BLaER1 (cell line): ENCODE data around the gene MGAT4A.

ENCODE experiments used
- H3K27ac ChIP-seq: shearing (Covaris generic); formaldehyde crosslinking; 2 replicates; pipeline ENCODE4 v1.8.1; 2022
- H3K27me3 ChIP-seq: shearing (Covaris generic); formaldehyde crosslinking; 2 replicates; pipeline ENCODE4 v1.8.1; 2022
- H3K36me3 ChIP-seq: shearing (Covaris generic); formaldehyde crosslinking; 2 replicates; pipeline ENCODE4 v1.8.1; 2022
- H3K4me1 ChIP-seq: shearing (Covaris generic); formaldehyde crosslinking; 2 replicates; pipeline ENCODE4 v1.8.1; 2022
- H3K4me2 ChIP-seq: shearing (Covaris generic); formaldehyde crosslinking; 2 replicates; pipeline ENCODE4 v1.8.1; 2022
- H3K4me3 ChIP-seq: shearing (Covaris generic); formaldehyde crosslinking; 2 replicates; pipeline ENCODE4 v1.8.1; 2022
- H3K9ac ChIP-seq: shearing (Covaris generic); formaldehyde crosslinking; 2 replicates; pipeline ENCODE4 v1.8.1; 2022
- H3K9me3 ChIP-seq: shearing (Covaris generic); formaldehyde crosslinking; 2 replicates; pipeline ENCODE4 v1.8.1; 2022
- H4K20me1 ChIP-seq: shearing (Covaris generic); formaldehyde crosslinking; 2 replicates; pipeline ENCODE4 v1.8.1; 2022
- Cebpa-rat ChIP-seq: shearing (Covaris generic); IDR thresholded peaks from 2 replicates; pipeline ENCODE4 v1.8.1; 2022

Gene MGAT4A

DNA sequence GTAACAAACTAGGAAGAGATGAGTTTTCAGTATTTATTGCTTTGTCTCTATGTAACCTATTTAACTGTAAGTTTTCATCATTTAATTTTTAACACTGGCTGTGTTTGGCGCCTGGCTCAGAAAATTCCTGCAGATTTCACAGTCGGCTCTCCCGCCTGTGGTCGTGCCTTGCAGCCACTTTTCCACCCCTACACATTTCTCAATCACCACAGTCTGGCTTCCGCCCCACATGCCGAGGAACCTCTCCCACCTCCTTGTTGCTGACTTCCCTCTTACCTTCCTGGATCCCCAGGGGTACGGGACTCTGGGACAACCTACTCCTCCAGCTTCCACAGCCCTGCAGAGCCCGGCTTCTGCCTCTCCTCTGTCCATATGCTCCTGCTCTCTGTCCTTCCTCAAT lies 41.6 kb upstream of the MGAT4A start:
- Histone ChIP-seq H3K9ac (no peak overlapping the region), H3K4me1 (peaks cover 95% of the 10 kb centered on the region), H3K27ac (peak overlapping the region; percentile 71), H3K36me3 (no peaks in the 10 kb centered on the region), H3K27me3 (no peaks in the 10 kb centered on the region), H3K4me3 (no peak overlapping the region), H4K20me1 (no peaks in the 10 kb centered on the region), H3K4me2 (peak overlapping the region; percentile 83), H3K9me3 (no peaks in the 10 kb centered on the region)
- no peak for TF ChIP-seq Cebpa-rat

DNA sequence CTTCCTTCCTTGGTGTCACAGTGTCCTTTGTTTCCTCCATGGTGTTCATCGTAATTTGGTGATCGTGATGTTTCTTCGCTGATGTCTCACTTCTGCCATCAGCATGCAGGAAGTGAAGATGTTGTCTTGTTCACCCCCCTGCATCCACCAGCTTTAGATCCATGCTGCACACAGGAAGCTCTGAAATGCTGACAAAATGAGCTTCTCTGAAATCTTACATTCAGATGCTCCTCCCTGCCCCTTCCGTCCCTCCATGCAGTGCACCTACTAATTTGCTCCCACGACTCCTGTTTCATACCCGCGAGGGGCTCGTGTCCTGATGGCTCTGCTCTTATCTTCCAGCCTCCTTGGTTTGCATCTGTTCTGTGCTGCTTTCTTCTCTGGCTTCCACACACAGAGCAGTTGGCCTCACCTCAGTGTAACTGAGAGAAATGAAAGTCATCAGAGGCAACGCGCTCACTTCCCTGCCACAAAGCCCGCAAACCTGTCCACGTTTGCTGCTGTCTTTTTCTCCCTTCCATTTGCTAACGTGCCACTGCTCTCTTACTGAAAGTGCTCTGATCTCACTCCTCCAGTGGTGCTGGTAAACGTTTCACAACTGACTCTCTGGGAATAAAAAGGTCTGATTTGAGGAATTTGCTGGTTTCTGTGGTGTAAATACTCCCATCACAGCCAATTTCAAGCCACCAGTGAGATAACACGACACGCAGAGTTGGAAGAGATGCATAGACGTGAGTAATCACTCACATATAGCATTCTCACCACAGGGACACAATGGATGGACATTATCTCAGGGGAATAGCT lies 41.0 kb upstream of the MGAT4A start:
- Histone ChIP-seq H3K27ac (peak overlapping the region; percentile 71), H3K4me3 (peak overlapping the region; percentile 35), H3K27me3 (no peaks in the 10 kb centered on the region), H3K9ac (peak overlapping the region; percentile 62), H4K20me1 (no peaks in the 10 kb centered on the region), H3K4me1 (peaks cover 99% of the 10 kb centered on the region), H3K9me3 (no peaks in the 10 kb centered on the region), H3K4me2 (peak overlapping the region; percentile 83), H3K36me3 (no peaks in the 10 kb centered on the region)
- TF ChIP-seq Cebpa-rat: no peak

DNA sequence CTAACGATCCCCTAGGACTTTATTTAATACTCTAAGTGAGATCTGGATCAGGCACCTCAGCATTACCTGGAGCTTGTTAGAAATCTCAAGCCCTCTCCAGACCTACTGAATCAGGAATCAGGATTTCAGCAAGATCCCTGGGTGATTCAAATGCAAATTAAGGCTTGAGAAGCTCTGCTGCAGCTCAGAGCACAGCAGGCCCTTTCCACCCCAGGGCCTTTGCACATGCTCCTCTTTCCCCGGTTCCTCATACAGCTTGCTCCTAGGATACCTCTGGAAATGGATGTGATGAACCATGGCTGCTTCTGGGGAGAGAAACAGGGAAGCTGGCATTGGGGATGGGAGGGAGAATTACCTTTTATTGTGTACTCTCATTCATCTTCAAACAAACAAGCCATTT lies 40.3 kb upstream of the MGAT4A start:
- Histone ChIP-seq H4K20me1 (no peaks in the 10 kb centered on the region), H3K4me1 (peaks cover 99% of the 10 kb centered on the region), H3K36me3 (no peaks in the 10 kb centered on the region), H3K9me3 (no peaks in the 10 kb centered on the region), H3K4me2 (peak overlapping the region; percentile 83), H3K4me3 (no peak overlapping the region; the same call in 1 of the 2 replicates), H3K27ac (peak overlapping the region; percentile 71), H3K27me3 (no peaks in the 10 kb centered on the region), H3K9ac (peak overlapping the region; percentile 62; the same call in 1 of the 2 replicates)
- TF ChIP-seq Cebpa-rat: no peak

DNA sequence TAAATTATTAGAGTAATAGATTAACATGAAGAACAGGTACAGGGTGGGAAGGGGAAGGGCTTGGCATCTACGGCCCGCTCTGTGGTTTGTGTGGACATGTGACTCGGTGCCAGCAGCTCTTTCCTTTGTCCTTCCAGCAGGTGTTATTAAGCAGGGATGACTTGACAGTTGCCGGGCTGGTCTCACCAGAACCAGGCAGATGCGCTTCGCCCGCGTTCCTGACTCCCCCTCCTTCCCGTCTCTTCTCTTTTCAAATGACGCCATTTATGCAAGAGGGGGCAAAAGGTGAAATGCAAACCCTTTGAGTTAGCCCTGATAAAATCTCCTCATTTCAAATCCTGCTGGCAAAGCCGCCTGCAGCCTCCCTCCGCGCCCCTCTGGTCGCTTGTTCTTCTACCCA lies 38.9 kb upstream of the MGAT4A start:
- H4K20me1 ChIP-seq: no peaks in the 10 kb centered on the region
- no peak for TF ChIP-seq Cebpa-rat
- no peaks in the 10 kb centered on the region for H3K27me3 ChIP-seq
- peak overlapping the region; percentile 70; the same call in 1 of the 2 replicates for H3K27ac ChIP-seq
- no peaks in the 10 kb centered on the region for H3K9me3 ChIP-seq
- peak overlapping the region; percentile 83 for H3K4me2 ChIP-seq
- H3K4me1 ChIP-seq: peaks cover 99% of the 10 kb centered on the region
- H3K9ac ChIP-seq: no peak overlapping the region
- H3K36me3 ChIP-seq: no peaks in the 10 kb centered on the region
- H3K4me3 ChIP-seq: no peak overlapping the region

DNA sequence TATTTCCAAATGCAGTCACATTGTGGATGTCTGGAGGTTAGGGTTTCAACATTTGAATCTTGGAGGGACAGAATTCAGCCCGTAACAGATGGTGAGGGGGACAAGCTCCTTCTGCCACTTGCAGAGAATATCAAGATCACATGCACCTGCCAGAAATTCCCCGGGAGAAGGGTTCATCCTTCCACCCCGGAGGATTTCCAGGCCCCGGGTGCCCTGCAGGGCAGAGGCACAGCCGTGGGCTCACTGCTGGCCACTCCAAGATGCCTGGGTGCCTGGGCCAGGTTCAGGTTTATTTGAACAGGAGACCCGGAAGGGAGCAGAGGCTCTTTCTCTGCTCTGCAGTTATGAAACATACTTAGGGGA lies 38.2 kb upstream of the MGAT4A start:
- peak overlapping the region; percentile 83 for H3K4me2 ChIP-seq
- H3K9me3 ChIP-seq: no peaks in the 10 kb centered on the region
- H3K27me3 ChIP-seq: no peaks in the 10 kb centered on the region
- no peaks in the 10 kb centered on the region for H4K20me1 ChIP-seq
- H3K4me3 ChIP-seq: no peak overlapping the region
- TF ChIP-seq Cebpa-rat: no peak
- H3K4me1 ChIP-seq: peaks cover 99% of the 10 kb centered on the region
- H3K36me3 ChIP-seq: no peaks in the 10 kb centered on the region
- H3K9ac ChIP-seq: 0 out of 2 replicates have a peak overlapping the region, but pooled peaks have one; percentile 9
- H3K27ac ChIP-seq: peak overlapping the region; percentile 70

DNA sequence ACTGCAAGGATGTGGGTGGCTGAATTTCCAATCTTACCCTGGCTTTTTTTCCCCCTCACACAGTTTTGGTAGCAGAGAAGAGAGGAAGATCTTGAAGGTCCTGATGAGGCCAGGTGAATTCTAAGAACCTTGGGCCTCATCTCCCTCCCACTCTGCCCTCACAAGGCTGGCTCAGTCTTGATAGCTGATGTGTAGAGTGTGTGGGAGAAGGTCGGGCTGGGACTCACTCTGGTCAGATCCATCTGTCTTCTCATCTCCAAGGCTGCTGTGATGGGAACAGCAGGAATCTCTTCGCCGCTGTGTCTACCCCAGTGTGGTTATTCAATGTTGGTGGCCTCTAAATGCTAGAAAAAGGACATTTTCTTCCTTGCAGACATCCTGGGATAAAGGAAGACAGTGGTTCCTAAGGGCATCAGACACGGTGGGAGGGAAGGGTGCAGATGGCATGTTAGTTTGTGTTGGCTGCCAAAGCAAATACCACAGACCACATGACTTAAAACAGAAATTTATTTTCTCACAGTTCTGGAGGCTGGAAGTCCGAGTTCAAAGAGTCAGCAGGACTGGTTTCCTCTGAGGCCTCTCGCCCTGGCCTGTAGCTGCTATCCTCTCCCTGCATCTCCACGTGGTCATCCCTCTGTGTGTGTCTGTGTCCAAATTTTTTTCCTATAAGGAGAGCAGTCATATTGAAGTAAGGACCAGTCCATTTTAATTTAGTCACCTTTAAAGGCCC lies 37.6 kb upstream of the MGAT4A start:
- Histone ChIP-seq H3K27me3 (no peaks in the 10 kb centered on the region), H3K9me3 (no peaks in the 10 kb centered on the region), H3K9ac (peak overlapping the region; percentile 9; the same call in 1 of the 2 replicates), H3K4me1 (peaks cover 99% of the 10 kb centered on the region), H4K20me1 (no peaks in the 10 kb centered on the region), H3K4me2 (peak overlapping the region; percentile 83), H3K27ac (peak overlapping the region; percentile 70), H3K4me3 (no peak overlapping the region), H3K36me3 (no peaks in the 10 kb centered on the region)
- TF ChIP-seq Cebpa-rat: no peak

DNA sequence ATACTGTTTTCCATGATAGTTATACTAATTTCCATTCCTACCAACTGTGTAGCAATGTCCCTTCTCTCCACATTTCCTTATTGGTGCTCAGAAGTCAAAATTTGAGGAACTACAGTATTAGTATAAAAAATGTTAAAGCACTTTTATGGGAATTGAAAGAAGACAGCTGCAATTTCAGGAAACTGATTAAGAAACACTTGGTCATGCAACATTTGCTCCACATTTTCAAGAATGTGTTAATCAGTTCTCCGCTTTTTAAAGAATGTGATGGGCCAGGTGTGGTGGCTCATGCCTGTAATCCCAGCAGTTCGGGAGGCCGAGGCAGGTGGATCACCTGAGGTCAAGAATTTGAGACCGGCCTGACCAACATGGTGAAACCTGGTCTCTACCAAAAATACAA lies 33.6 kb upstream of the MGAT4A start:
- H3K4me2 ChIP-seq: peak overlapping the region; percentile 83
- H3K4me3 ChIP-seq: no peak overlapping the region
- peaks cover 100% of the 10 kb centered on the region for H3K4me1 ChIP-seq
- no peaks in the 10 kb centered on the region for H4K20me1 ChIP-seq
- H3K36me3 ChIP-seq: no peaks in the 10 kb centered on the region
- no peak overlapping the region for H3K9ac ChIP-seq
- H3K27ac ChIP-seq: 0 out of 2 replicates have a peak overlapping the region, but pooled peaks have one; percentile 4
- H3K27me3 ChIP-seq: no peaks in the 10 kb centered on the region
- H3K9me3 ChIP-seq: no peaks in the 10 kb centered on the region
- TF ChIP-seq Cebpa-rat: no peak

DNA sequence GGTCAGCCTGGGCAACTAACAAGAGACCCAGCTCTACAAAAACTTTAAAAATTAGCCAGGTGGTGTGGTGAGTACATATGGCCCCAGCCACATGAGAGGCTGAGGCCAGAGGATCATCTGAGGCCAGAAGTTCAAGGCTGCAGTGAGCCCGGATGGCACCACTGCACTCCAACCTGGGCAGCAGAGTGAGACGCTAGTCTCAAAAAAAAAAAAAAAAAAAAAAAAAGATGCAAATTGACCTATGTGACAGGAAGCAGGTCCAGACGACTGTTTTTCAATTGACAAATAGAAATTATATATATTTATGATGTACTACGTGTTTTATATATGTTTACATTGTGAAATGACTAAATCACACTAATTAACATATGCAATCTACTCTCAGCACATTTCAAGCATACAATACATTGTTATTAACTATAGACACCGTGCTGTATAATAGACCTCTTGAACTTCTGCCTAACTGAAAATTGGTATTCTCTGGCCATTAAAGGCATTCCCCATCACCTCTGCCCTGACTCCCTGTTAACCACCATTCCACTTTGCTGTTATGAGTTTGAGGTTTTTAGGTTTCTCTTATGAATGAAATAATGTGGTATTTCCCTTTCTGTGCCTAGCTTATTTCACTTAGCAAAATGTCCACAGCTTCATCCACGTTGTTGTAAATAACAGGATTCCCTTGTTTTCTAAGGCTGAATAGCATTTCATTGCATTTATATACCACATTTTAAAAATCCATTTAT lies 32.4 kb upstream of the MGAT4A start:
- H4K20me1 ChIP-seq: no peaks in the 10 kb centered on the region
- peak overlapping the region; percentile 83 for H3K4me2 ChIP-seq
- peak overlapping the region; percentile 19 for H3K27ac ChIP-seq

DNA sequence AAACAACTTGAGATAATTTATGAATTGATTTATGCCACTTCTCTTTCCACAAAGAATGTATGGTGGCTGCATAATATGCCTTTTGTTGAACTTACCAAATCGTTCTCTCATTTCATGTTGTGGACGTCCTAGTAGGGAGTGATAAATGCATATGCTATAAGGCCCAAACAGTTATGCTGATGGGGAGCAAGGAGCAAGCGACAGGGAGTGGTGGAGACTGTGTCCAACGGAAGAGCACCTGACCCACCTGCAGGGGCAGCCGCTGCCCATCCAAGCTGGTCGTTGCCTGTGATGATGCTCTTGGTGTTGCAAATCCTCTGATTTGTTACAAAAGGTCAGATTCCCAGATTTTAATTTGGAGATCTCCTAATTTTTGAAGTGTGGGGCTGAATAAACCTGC lies 31.0 kb upstream of the MGAT4A start:
- Histone ChIP-seq H3K4me2 (peak overlapping the region; percentile 83), H3K27ac (0 out of 2 replicates have a peak overlapping the region, but pooled peaks have one; percentile 81), H3K4me3 (no peak overlapping the region), H4K20me1 (no peaks in the 10 kb centered on the region), H3K36me3 (no peaks in the 10 kb centered on the region), H3K4me1 (peaks cover 100% of the 10 kb centered on the region), H3K27me3 (no peaks in the 10 kb centered on the region), H3K9me3 (no peaks in the 10 kb centered on the region), H3K9ac (no peak overlapping the region)
- no peak for TF ChIP-seq Cebpa-rat

More for the DNA sequence above, 32.4 kb upstream of the MGAT4A start:
- no peak for TF ChIP-seq Cebpa-rat
- no peak overlapping the region for H3K9ac ChIP-seq
- no peaks in the 10 kb centered on the region for H3K27me3 ChIP-seq
- H3K9me3 ChIP-seq: no peaks in the 10 kb centered on the region
- no peaks in the 10 kb centered on the region for H3K36me3 ChIP-seq
- no peak overlapping the region for H3K4me3 ChIP-seq
- peaks cover 100% of the 10 kb centered on the region for H3K4me1 ChIP-seq
